ENCODE results near the gene GPS1. TPM values are rescaled to one million over a fixed set of nuclear protein-coding genes. Genes with fewer than 3 reads are reported as not detected.
A peak's percentile ranks its signal among the peaks of the same experiment; 100 is the strongest.

GPS1 gene
- total RNA-seq, 3 donors from 2014 or later, result 68.8 to 95.4 (median 94.4) TPM

GRCh38 chr17:82021107-82021899 is 30.4 kb upstream of the GPS1 start:
- H3K4me3 ChIP-seq, result peak overlapping the region; percentile 85 to 90 (median 88)
- TF ChIP-seq CTCF (IDR thresholded peaks at IDR 0.05) (peak; percentile 51 to 83 (median 82)), POLR2A (IDR thresholded peaks at IDR 0.05) (no peak), POLR2AphosphoS5 (IDR thresholded peaks at IDR 0.05) (peak in 2 of 3 donors; percentile 21 to 51)
- intact Hi-C loops (cut with DNase I; ENCODE audit: low total_unique reads), result no loop called here
- H3K27me3 ChIP-seq, result no peaks in the 10 kb centered on the region
- H3K4me1 ChIP-seq, result peaks cover 6 to 22% of the 10 kb centered on the region in 2 donors
- peak; percentile 71 to 81 for DNase-seq (ENCODE audit: low spot score in 2 of 2)
- no peaks in the 10 kb centered on the region for H3K9me3 ChIP-seq
- H3K36me3 ChIP-seq, result no peaks in the 10 kb centered on the region
- H3K27ac ChIP-seq, result no peak overlapping the region

GRCh38 chr17:82021900-82022309 is 29.8 kb upstream of the GPS1 start:
- Histone ChIP-seq H3K27ac (peak overlapping the region; percentile 54 to 78), H3K27me3 (no peaks in the 10 kb centered on the region), H3K4me3 (peak overlapping the region; percentile 85 to 90 (median 88)), H3K9me3 (no peaks in the 10 kb centered on the region), H3K4me1 (peaks cover 6 to 22% of the 10 kb centered on the region in 2 donors), H3K36me3 (no peaks in the 10 kb centered on the region)
- intact Hi-C loops (cut with DNase I; ENCODE audit: low total_unique reads), result loop anchor here (2.0 kb wide), 1 partner anchor 59 kb away; no protein-coding TSS in a partner anchor
- DNase-seq (ENCODE audit: low spot score in 2 of 2), result no peak
- no peak for TF ChIP-seq CTCF (IDR thresholded peaks at IDR 0.05)

GRCh38 chr17:82022310-82022980 is 29.3 kb upstream of the GPS1 start, which contains the start of gene CENPX:
Gene CENPX (minus strand): TSS chr17:82022878. CDS start chr17:82022861, 17 bp downstream.
- H3K4me1 ChIP-seq, result peaks cover 6 to 22% of the 10 kb centered on the region in 2 donors
- intact Hi-C loops (cut with DNase I; ENCODE audit: low total_unique reads), result loop anchor here (2.0 kb wide), 1 partner anchor 60 kb away; no protein-coding TSS in a partner anchor
- no peaks in the 10 kb centered on the region for H3K27me3 ChIP-seq
- H3K27ac ChIP-seq, result peak within 1 kb of the TSS; percentile 54 to 78
- H3K36me3 ChIP-seq, result no peaks in the 10 kb centered on the region
- H3K4me3 ChIP-seq, result peak within 1 kb of the TSS; percentile 85 to 90 (median 88)
- TF ChIP-seq POLR2AphosphoS5 (IDR thresholded peaks at IDR 0.05) (no peak), CTCF (IDR thresholded peaks at IDR 0.05) (no peak), POLR2A (IDR thresholded peaks at IDR 0.05) (no peak)
- no peaks in the 10 kb centered on the region for H3K9me3 ChIP-seq
- no peak for DNase-seq (ENCODE audit: low spot score in 2 of 2)

- intact Hi-C loops (cut with DNase I; ENCODE audit: low total_unique reads), result loop anchor here (2.0 kb wide), 1 partner anchor 60 kb away; no protein-coding TSS in a partner anchor
- TF ChIP-seq POLR2A (IDR thresholded peaks at IDR 0.05) (no peak), POLR2AphosphoS5 (IDR thresholded peaks at IDR 0.05) (peak in 1 of 3 donors; percentile 55)
- peak; percentile 100 for DNase-seq (ENCODE audit: low spot score in 2 of 2)
- H3K27ac ChIP-seq, result peak within 1 kb of the TSS; percentile 54 to 78
- H3K9me3 ChIP-seq, result no peaks in the 10 kb centered on the region
- peak within 1 kb of the TSS; percentile 85 to 90 (median 88) for H3K4me3 ChIP-seq
- peaks cover 6 to 22% of the 10 kb centered on the region in 2 donors for H3K4me1 ChIP-seq
- no peaks in the 10 kb centered on the region for H3K36me3 ChIP-seq
- no peaks in the 10 kb centered on the region for H3K27me3 ChIP-seq
Measured at GRCh38 chr17:82022981-82023446, 28.7 kb upstream of the GPS1 start, which contains the start of gene LRRC45. Gene LRRC45 (plus strand): TSS chr17:82023305. CDS start chr17:82023644, 339 bp downstream.

GRCh38 chr17:82023447-82024241 is 28.1 kb upstream of the GPS1 start:
- intact Hi-C loops (cut with DNase I; ENCODE audit: low total_unique reads), result loop anchor here (2.0 kb wide), 1 partner anchor 61 kb away; no protein-coding TSS in a partner anchor
- H3K27ac ChIP-seq, result no peak overlapping the region
- H3K36me3 ChIP-seq, result no peaks in the 10 kb centered on the region
- peaks cover 6 to 22% of the 10 kb centered on the region in 2 donors for H3K4me1 ChIP-seq
- H3K27me3 ChIP-seq, result no peaks in the 10 kb centered on the region
- H3K9me3 ChIP-seq, result no peaks in the 10 kb centered on the region
- TF ChIP-seq POLR2AphosphoS5 (IDR thresholded peaks at IDR 0.05) (no peak), POLR2A (IDR thresholded peaks at IDR 0.05) (no peak), CTCF (IDR thresholded peaks at IDR 0.05) (no peak)
- DNase-seq (ENCODE audit: low spot score in 2 of 2), result no peak
- peak overlapping the region; percentile 69 to 90 (median 88) for H3K4me3 ChIP-seq
